NB4 (cell line): ENCODE measurements around the gene ASAP3.

Experiments used
- CTCF ChIP-seq: IDR thresholded peaks from one replicate; pipeline ENCODE4 v1.5.1; 2012; ENCODE audit warnings: low read depth, low read length
- MAX ChIP-seq: IDR thresholded peaks from 2 replicates; pipeline ENCODE4 v1.6.1; 2011; ENCODE audit warnings: low read depth, low read length
- MYC ChIP-seq: IDR thresholded peaks from 2 replicates; pipeline ENCODE4 v1.6.1; 2011; ENCODE audit warnings: low read depth, low read length
- POLR2A ChIP-seq: IDR thresholded peaks from 2 replicates; pipeline ENCODE4 v1.6.1; 2011; ENCODE audit warnings: mild to moderate bottlenecking; ENCODE audit not compliant: insufficient read length; ENCODE audit errors: extremely low read depth

- TF ChIP-seq CTCF (no peak), POLR2A (no peak), MYC (no peak), MAX (no peak)
Observed at GRCh38 chr1:23416964-23417363, 67.0 kb downstream of the ASAP3 start.
